Spleen (tissue), 11 donors: ENCODE measurements around the gene WDR33. TPM values are rescaled to one million over a fixed set of nuclear protein-coding genes. Genes with fewer than 3 reads are reported as not detected.

Experiments used
- DNase-seq: peaks from one replicate; pipeline ENCODE4 v3.0.0-alpha.2; 2020
- H3K27ac ChIP-seq, 8 donors: fragments of 200-600 bp; sonication (generic) in 7 of 8; 1 replicate in 4 of 8; 2 replicates in 4 of 8; pipeline versions ENCODE4 v1.5.0 to v1.8.0; 2016 to 2021; ENCODE audit warnings: inconsistent platforms in 4 of 8, mild to moderate bottlenecking in 4 of 8, moderate library complexity in 1 of 8
- H3K27me3 ChIP-seq, 7 donors: fragments of 200-600 bp; sonication (generic) in 6 of 7; replicated peaks in 1 of 7; 1 replicate in 4 of 7; 2 replicates in 3 of 7; pipeline versions ENCODE4 v1.5.0 to v1.8.0; 2016 to 2021; ENCODE audit warnings: inconsistent platforms in 3 of 7, mild to moderate bottlenecking in 1 of 7
- H3K36me3 ChIP-seq, 6 donors: fragments of 200-600 bp; sonication (generic) in 5 of 6; 1 replicate in 4 of 6; 2 replicates in 2 of 6; pipeline versions ENCODE4 v1.5.0 to v1.8.0; 2016 to 2021; ENCODE audit warnings: inconsistent platforms in 2 of 6
- H3K4me1 ChIP-seq, 6 donors: fragments of 200-600 bp; sonication (generic) in 5 of 6; 1 replicate in 3 of 6; 2 replicates in 3 of 6; pipeline versions ENCODE4 v1.5.0 to v1.8.0; 2016 to 2021; ENCODE audit warnings: inconsistent platforms in 3 of 6
- H3K4me3 ChIP-seq, 8 donors: fragments of 200-600 bp; sonication (generic) in 7 of 8; 1 replicate in 4 of 8; 2 replicates in 4 of 8; pipeline versions ENCODE4 v1.5.0 to v1.8.0; 2016 to 2021; ENCODE audit warnings: inconsistent platforms in 4 of 8, mild to moderate bottlenecking in 4 of 8, moderate library complexity in 2 of 8
- H3K9me3 ChIP-seq, 8 donors: fragments of 200-600 bp; sonication (generic) in 7 of 8; 1 replicate in 4 of 8; 2 replicates in 4 of 8; pipeline versions ENCODE4 v1.5.0 to v1.8.0; 2016 to 2021; ENCODE audit warnings: inconsistent platforms in 4 of 8
- POLR2A ChIP-seq, 3 donors: fragments of 450-650 bp; IDR thresholded peaks; one replicate each; pipeline ENCODE4 v1.5.1; 2017; ENCODE audit warnings: antibody characterized with exemption in 3 of 3, mild to moderate bottlenecking in 1 of 3
- POLR2AphosphoS5 ChIP-seq, 3 donors: sonication (generic); formaldehyde crosslinking; IDR thresholded peaks; one replicate each; pipeline ENCODE4 v1.5.1; 2017; ENCODE audit warnings: antibody characterized with exemption in 3 of 3
- WGBS, 5 donors: extraction: QIAGEN DNeasy Blood & Tissue Kit in 3 of 5; methylation state at CpG; one replicate each; pipeline versions ENCODE4 v1.1.5 to v1.1.7; 2013 to 2018; 5-methylcytosine and 5-hydroxymethylcytosine counted together
- intact Hi-C: fragments of 100-400 bp; cut with DNase I; formaldehyde crosslinking; loops from one replicate; pipeline ENCODE4 v1.15.0; 2023; ENCODE audit warnings: low total_unique reads
- polyA plus RNA-seq, 3 donors: library from polyadenylated mRNA; stranded (reverse); fragments of 200-250 nt; gene quantifications; one replicate each; pipeline ENCODE4 v1.2.1, GENCODE V29; 2013
- total RNA-seq, 7 donors: library from RNA; depleted of rRNA in 3 of 7; stranded (reverse); fragments of >200 nt in 3 of 7; fragmentation: NEBNext Ultra II Directional in 4 of 7; extraction: Animal tissue kit (Norgen Biotek cat#: 25700) in 4 of 7; gene quantifications; one replicate each; pipeline versions ENCODE4 v1.1.0 to v1.2.1, GENCODE V29; 2016 to 2021
- TF ChIP-seq, protein P1 (sequence below), 11 experiments: fragments of 200-600 bp in 7 of 11; fragments of 450-650 bp in 4 of 11; sonication (generic) in 4 of 11; IDR thresholded peaks in 8 of 11; conservative IDR thresholded peaks in 3 of 11; 1 replicate in 7 of 11; 2 replicates in 4 of 11; pipeline versions ENCODE4 v1.4.0 to v1.8.0; 2016 to 2021; ENCODE audit warnings: antibody characterized with exemption in 11 of 11, inconsistent platforms in 4 of 11, mild to moderate bottlenecking in 1 of 11
- donor health status: healthy with polysubstance abuse.
- donor health status: DM: no; HTN: no; CAD: no; lungs with moderate emphysema.
- donor health status: DM: no; HTN: no; CAD: no.
- donor health status: Bipolar disorder and iron deficiency.
- donor health status: healthy.
- donor health status: DM: no; HTN: no; CAD: no.
- donor health status: DM: yes; HTN: yes; CAD: no.

WDR33 gene
- total and polyA plus RNA-seq, 10 donors: 15.4 to 85.3 (median 63.1) TPM

DNA sequence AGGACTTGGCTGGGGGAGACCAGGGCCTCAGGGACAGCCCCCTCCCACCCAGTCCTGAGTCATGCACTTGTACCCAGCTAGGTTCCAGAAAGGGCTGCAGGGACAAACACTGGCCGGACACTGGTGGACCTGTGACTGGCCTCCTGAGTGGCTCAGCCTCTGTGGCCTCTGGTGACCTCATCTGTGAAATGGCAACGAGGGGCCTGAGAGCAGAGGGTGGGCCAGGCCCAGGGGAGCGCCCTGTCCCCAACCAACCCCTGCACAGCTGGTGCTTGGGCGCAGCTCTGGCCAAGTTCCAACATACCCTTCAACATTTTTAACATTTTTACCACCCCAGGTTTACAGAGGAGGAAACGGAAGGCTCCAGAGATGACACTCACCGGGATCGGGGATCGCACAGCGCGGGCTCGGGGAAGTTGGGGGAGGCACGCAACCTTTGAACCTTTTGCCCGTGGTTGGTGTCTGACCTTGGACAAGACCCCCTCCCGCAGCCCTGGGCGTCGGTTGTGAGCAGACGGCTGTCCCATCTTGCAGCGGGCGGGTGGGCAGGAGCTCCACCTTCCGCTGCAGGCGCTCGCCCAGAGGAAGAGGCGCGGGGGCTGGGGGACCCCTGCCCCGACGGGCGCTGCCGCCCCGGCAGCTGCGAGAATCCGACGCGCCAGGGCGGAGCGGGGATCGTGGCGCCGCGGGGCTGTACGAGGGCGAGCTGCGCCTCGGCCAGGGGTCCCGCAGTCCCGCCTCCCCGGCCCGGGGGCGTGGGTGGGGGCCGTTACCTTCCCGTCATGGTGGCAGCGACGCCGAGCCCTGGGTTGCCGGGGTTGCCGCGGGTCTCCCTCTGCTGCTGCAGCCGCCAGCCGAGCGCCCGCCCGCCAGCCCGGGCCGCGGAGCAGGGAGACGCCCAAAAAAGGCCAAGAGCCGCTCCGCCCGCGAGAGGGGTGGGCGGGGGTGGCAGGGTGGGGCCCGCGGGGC, 136.4 kb downstream of the WDR33 start:
- Histone ChIP-seq H3K27me3 (peaks cover 0 to 69% (median 23%) of the 10 kb centered on the region in 7 donors), H3K4me3 (peak overlapping the region; percentile 42 to 78 (median 62))

DNA sequence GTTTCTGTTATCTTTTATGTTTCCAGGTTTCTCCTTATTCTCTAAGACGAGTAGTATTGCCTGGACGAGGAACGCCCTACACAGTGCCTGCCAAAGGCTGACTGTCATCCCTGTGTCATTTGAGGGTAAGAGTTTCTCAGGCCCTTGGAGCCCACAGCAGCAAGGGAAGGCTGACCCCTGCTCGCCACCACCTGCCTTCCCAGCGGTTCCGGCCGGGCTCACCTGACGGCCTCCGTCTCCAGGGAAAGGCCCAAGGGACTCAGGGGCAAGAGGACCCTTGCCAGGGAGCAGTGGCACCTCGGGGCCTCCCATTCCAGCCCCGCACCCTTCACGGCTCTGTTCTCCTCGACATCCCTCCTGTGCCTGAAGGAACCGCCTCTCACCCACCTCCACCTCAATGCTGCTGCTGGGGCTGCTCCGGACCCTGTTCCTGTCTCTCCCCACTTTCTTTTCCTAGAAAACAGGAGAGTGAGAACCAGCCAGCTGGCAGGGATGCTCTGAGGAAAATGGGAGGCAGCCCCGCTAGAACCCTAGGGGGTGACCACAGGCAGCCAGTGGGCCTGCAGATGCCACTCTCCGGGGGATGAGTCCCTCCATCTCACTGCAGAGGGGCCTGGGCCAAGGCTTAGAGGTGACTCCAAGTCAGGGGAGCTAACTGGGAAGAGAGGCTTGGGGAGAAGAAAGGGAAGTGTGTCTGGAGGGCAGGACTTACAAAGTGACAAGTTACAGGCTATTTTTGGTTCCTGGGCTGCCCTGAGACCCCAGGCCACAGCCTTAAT, 137.5 kb downstream of the WDR33 start:
- peaks cover 0 to 69% (median 23%) of the 10 kb centered on the region in 7 donors for H3K27me3 ChIP-seq
- no peaks in the 10 kb centered on the region for H3K36me3 ChIP-seq
- H3K4me3 ChIP-seq: peak overlapping the region; percentile 42 to 78 (median 62)
- peaks cover 4 to 61% (median 39%) of the 10 kb centered on the region in 6 donors for H3K4me1 ChIP-seq
- WGBS, 5 donors: 66 to 84% (median 75%) methylated on average over 17 of the region's 17 CpGs
- TF ChIP-seq POLR2AphosphoS5 (IDR thresholded peaks at IDR 0.05) (no peak), POLR2A (IDR thresholded peaks at IDR 0.05) (no peak)
- TF ChIP-seq, protein P1, sequence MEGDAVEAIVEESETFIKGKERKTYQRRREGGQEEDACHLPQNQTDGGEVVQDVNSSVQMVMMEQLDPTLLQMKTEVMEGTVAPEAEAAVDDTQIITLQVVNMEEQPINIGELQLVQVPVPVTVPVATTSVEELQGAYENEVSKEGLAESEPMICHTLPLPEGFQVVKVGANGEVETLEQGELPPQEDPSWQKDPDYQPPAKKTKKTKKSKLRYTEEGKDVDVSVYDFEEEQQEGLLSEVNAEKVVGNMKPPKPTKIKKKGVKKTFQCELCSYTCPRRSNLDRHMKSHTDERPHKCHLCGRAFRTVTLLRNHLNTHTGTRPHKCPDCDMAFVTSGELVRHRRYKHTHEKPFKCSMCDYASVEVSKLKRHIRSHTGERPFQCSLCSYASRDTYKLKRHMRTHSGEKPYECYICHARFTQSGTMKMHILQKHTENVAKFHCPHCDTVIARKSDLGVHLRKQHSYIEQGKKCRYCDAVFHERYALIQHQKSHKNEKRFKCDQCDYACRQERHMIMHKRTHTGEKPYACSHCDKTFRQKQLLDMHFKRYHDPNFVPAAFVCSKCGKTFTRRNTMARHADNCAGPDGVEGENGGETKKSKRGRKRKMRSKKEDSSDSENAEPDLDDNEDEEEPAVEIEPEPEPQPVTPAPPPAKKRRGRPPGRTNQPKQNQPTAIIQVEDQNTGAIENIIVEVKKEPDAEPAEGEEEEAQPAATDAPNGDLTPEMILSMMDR (IDR thresholded peaks at IDR 0.05 in 8 of 11, conservative IDR thresholded peaks at IDR 0.05 in 3 of 11): no peak
- intact Hi-C loops: no loop called here
- H3K27ac ChIP-seq: peak overlapping the region; percentile 63 to 90 (median 86)
- H3K9me3 ChIP-seq: no peaks in the 10 kb centered on the region
- DNase-seq: no peak

More for the DNA sequence above, 136.4 kb downstream of the WDR33 start:
- WGBS, 5 donors: 6 to 14% (median 9%) methylated on average over 27 to 72 of the region's 72 CpGs
- peak in 2 of 3 donors; percentile 41 to 53 for TF ChIP-seq POLR2AphosphoS5 (IDR thresholded peaks at IDR 0.05)
- no peak for TF ChIP-seq POLR2A (IDR thresholded peaks at IDR 0.05)
- TF ChIP-seq, protein P1 (IDR thresholded peaks at IDR 0.05 in 8 of 11, conservative IDR thresholded peaks at IDR 0.05 in 3 of 11): no peak
- H3K27ac ChIP-seq: peak overlapping the region; percentile 63 to 90 (median 86)
- DNase-seq: peak; percentile 80
- no peaks in the 10 kb centered on the region for H3K9me3 ChIP-seq
- no peaks in the 10 kb centered on the region for H3K36me3 ChIP-seq
- peaks cover 4 to 61% (median 39%) of the 10 kb centered on the region in 6 donors for H3K4me1 ChIP-seq
- intact Hi-C loops: no loop called here

- Histone ChIP-seq H3K36me3 (no peaks in the 10 kb centered on the region), H3K9me3 (no peaks in the 10 kb centered on the region), H3K4me3 (peak overlapping the region in 7 of 8 donors; percentile 42 to 78 (median 64)), H3K27me3 (peaks cover 0 to 69% (median 23%) of the 10 kb centered on the region in 7 donors), H3K27ac (peak overlapping the region; percentile 63 to 90 (median 86)), H3K4me1 (peaks cover 4 to 61% (median 39%) of the 10 kb centered on the region in 6 donors)
- TF ChIP-seq POLR2AphosphoS5 (IDR thresholded peaks at IDR 0.05): peak; percentile 54 to 91 (median 68)
- peak in 1 of 3 donors; percentile 67 for TF ChIP-seq POLR2A (IDR thresholded peaks at IDR 0.05)
- TF ChIP-seq, protein P1 (IDR thresholded peaks at IDR 0.05 in 8 of 11, conservative IDR thresholded peaks at IDR 0.05 in 3 of 11): no peak
- 47 to 80% (median 72%) methylated on average over 19 to 20 of the region's 20 CpGs for WGBS, 5 donors
- intact Hi-C loops: no loop called here
- DNase-seq: peak; percentile 85
Observed at GRCh38 chr2:127672341-127673224, 138.4 kb downstream of the WDR33 start.
